HCT116 (cell line): ENCODE data around the gene TP53RK.

Experiments
- FOSL1 ChIP-seq: IDR thresholded peaks from 2 replicates; pipeline ENCODE4 v1.6.1; 2012; ENCODE audit warnings: low read depth
- POLR2A ChIP-seq: IDR thresholded peaks from 2 replicates; pipeline ENCODE4 v1.7.0; 2011; ENCODE audit warnings: borderline replicate concordance; ENCODE audit not compliant: insufficient read depth, insufficient read length; ENCODE audit errors: extremely low read depth
- POLR2AphosphoS5 ChIP-seq: IDR thresholded peaks from 2 replicates; pipeline ENCODE4 v1.6.1; 2011; ENCODE audit warnings: mild to moderate bottlenecking, low read depth, low read length, moderate library complexity
- SP1 ChIP-seq: IDR thresholded peaks from 2 replicates; pipeline ENCODE4 v1.6.1; 2012; ENCODE audit warnings: low read depth
- SRF ChIP-seq: IDR thresholded peaks from 2 replicates; pipeline ENCODE4 v1.6.1; 2012; ENCODE audit warnings: low read depth
- ZFX ChIP-seq: fragments of 450-650 bp; IDR thresholded peaks from 2 replicates; pipeline ENCODE4 v1.6.1; 2017
- TF ChIP-seq, protein P1 (sequence below), 3 experiments: fragments of 200-600 bp in 1 of 3; sonication (generic) in 1 of 3; IDR thresholded peaks in 2 of 3; conservative IDR thresholded peaks in 1 of 3; 2 replicates each; pipeline ENCODE4 v1.5.1; 2012 to 2017; ENCODE audit warnings: low read depth in 2 of 3, low read length in 2 of 3, antibody characterized with exemption in 1 of 3, borderline replicate concordance in 1 of 3, control low read depth in 1 of 3, mild to moderate bottlenecking in 1 of 3, mixed read lengths in 1 of 3, mixed run types in 1 of 3, moderate library complexity in 1 of 3; ENCODE audit not compliant: insufficient read depth in 1 of 3

- TF ChIP-seq POLR2AphosphoS5 (no peak), FOSL1 (no peak), SP1 (no peak), SRF (no peak), POLR2A (no peak), ZFX (no peak)
- TF ChIP-seq, protein P1, sequence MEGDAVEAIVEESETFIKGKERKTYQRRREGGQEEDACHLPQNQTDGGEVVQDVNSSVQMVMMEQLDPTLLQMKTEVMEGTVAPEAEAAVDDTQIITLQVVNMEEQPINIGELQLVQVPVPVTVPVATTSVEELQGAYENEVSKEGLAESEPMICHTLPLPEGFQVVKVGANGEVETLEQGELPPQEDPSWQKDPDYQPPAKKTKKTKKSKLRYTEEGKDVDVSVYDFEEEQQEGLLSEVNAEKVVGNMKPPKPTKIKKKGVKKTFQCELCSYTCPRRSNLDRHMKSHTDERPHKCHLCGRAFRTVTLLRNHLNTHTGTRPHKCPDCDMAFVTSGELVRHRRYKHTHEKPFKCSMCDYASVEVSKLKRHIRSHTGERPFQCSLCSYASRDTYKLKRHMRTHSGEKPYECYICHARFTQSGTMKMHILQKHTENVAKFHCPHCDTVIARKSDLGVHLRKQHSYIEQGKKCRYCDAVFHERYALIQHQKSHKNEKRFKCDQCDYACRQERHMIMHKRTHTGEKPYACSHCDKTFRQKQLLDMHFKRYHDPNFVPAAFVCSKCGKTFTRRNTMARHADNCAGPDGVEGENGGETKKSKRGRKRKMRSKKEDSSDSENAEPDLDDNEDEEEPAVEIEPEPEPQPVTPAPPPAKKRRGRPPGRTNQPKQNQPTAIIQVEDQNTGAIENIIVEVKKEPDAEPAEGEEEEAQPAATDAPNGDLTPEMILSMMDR (IDR thresholded peaks at IDR 0.05 in 2 of 3, conservative IDR thresholded peaks at IDR 0.05 in 1 of 3; ENCODE audit: borderline replicate concordance in 1 of 3, insufficient read depth in 1 of 3, low read depth in 2 of 3, low read length in 2 of 3) = no peak
Measured at GRCh38 chr20:46721476-46721875, 32.2 kb upstream of the TP53RK start.
